Hepatocyte (in vitro differentiated cells): Measurements from ENCODE around the gene NPIPB8.

ENCODE experiments used
- CTCF ChIP-seq: fragments of 200-600 bp; sonication (generic); IDR thresholded peaks from 2 replicates; pipeline ENCODE4 v1.5.1; 2016; ENCODE audit warnings: antibody characterized with exemption, mild to moderate bottlenecking; ENCODE audit not compliant: poor library complexity
- EZH2 ChIP-seq: fragments of 200-600 bp; sonication (generic); IDR thresholded peaks from 2 replicates; pipeline ENCODE4 v1.6.1; 2016; ENCODE audit warnings: antibody characterized with exemption, mild to moderate bottlenecking, borderline replicate concordance
- EZH2phosphoT487 ChIP-seq: fragments of 200-600 bp; sonication (generic); IDR thresholded peaks from one replicate; pipeline ENCODE4 v1.6.1; 2018; ENCODE audit warnings: antibody characterized with exemption, mild to moderate bottlenecking, low read depth, moderate library complexity; ENCODE audit not compliant: unreplicated experiment, severe bottlenecking

DNA sequence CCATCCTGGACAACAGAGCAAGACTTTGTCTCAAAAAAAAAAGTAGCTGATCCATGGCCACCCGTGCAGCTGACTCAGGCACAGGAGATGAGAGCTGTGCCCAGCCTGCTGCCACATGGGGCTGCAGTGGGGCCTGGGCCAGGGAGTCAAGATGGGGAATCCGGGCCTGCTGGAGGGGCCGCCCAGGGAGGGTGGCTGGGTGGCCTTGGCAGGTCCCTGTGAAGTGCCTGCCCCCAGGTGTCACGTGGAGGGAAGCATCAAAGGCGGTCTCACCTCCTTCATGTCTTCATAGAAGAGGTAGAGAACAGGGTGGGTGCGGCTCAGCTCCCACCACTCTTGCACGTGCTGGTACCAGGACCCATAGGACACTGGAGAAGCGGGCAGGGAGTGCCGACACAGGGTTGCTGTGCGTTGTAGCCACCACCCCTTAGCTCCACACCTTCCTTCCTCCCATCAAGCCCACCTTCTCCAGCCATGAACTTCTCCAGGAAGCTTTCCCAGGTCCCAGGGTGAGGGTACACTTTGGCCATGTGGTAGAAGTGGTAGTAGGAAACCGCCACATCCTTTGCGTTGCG lies 44.8 kb upstream of the NPIPB8 start:
- TF ChIP-seq CTCF: no peak
- TF ChIP-seq EZH2: no peak
- no peak for TF ChIP-seq EZH2phosphoT487
